ENCODE results near the gene VDR.

The VDR gene

GRCh38 chr12:47799357-47799955 is 105.3 kb downstream of the VDR start:
- DNase-seq = peak in 43 of 56 donors; percentile 19 to 84 (median 63)

GRCh38 chr12:47798382-47798948 is 106.3 kb downstream of the VDR start:
- no peak for DNase-seq

GRCh38 chr12:47797441-47797840 is 107.4 kb downstream of the VDR start:
- DNase-seq = peak in 11 of 56 donors; percentile 12 to 60 (median 22)

- DNase-seq = no peak
Observed at GRCh38 chr12:47795814-47796411, 108.9 kb downstream of the VDR start.

GRCh38 chr12:47795121-47795813 is 109.5 kb downstream of the VDR start:
- DNase-seq = no peak

GRCh38 chr12:47794679-47795078 is 110.1 kb downstream of the VDR start:
- DNase-seq = no peak

- no peak for DNase-seq
Observed at GRCh38 chr12:47793015-47793681, 111.6 kb downstream of the VDR start.

- no peak for DNase-seq
Observed at GRCh38 chr12:47791874-47792273, 112.9 kb downstream of the VDR start.
